HCT116 (cell line): ENCODE measurements around the gene CTBS. TPM values are rescaled to one million over a fixed set of nuclear protein-coding genes. Genes with fewer than 3 reads are reported as not detected.
A peak's percentile ranks its signal among the peaks of the same experiment; 100 is the strongest.

Experiments used
- ATAC-seq: fragments of 200-7000 bp; cut with Tn5 transposase; 2 replicates; pipeline ENCODE4 v1.9.1; 2020; ENCODE audit warnings: mild to moderate bottlenecking, moderate library complexity
- BruUV-seq: library from RNA; stranded (reverse); fragments of 400-500 nt; replicated peaks from 2 replicates; lab custom pipeline; 2021; lab: Mats Ljungman, UMichigan
- CTCF ChIA-PET: fragments of 300-600 bp; sonication (Branson Sonifier 250); formaldehyde crosslinking; loops from one replicate; lab custom pipeline; 2021; ENCODE audit warnings: antibody characterized with exemption; lab: Charles Lee
- POLR2A ChIA-PET: fragments of 300-600, 350-600 bp; sonication (Branson Sonifier 250); formaldehyde crosslinking; loops from one replicate; lab custom pipeline; 2021; ENCODE audit warnings: antibody characterized with exemption; lab: Charles Lee
- RAD21 ChIA-PET, 2 experiments: fragments of 300-600 bp; sonication (Branson Sonifier 250); formaldehyde crosslinking; loops; one replicate each; lab custom pipeline; 2023; ENCODE audit warnings: low total read pairs in 2 of 2; ENCODE audit not compliant: uncharacterized antibody in 2 of 2, unreplicated experiment in 2 of 2, low non-redundant PET in 1 of 2; lab: Charles Lee
- DNase-seq: peaks from one replicate; pipeline ENCODE4 v3.0.0-alpha.2; 2010; ENCODE audit warnings: low read depth, low spot score
- H2AFZ ChIP-seq: fragments of 200-600 bp; shearing (Covaris generic), sonication (generic); 2 replicates; pipeline ENCODE4 v1.6.1; 2017; ENCODE audit warnings: low read depth, mixed run types, mixed read lengths, antibody characterized with exemption, low read length; ENCODE audit not compliant: poor library complexity, severe bottlenecking
- H3K27ac ChIP-seq: 2 replicates; pipeline ENCODE4 v1.5.1; 2012; ENCODE audit warnings: low read depth, low read length
- H3K27me3 ChIP-seq: fragments of 200-600 bp; sonication (generic); 2 replicates; pipeline ENCODE4 v1.6.1; 2016; ENCODE audit warnings: mixed run types, low read length, mixed read lengths; ENCODE audit not compliant: insufficient read depth
- H3K36me3 ChIP-seq, 2 experiments: fragments of 200-500 bp in 1 of 2; fragments of 200-600 bp in 1 of 2; sonication (Bioruptor generic) in 1 of 2; sonication (generic) in 1 of 2; 2 replicates each; pipeline versions ENCODE4 v1.5.1 to v1.6.1; 2014 to 2016; ENCODE audit warnings: low read length in 2 of 2, inconsistent platforms in 1 of 2, mixed read lengths in 1 of 2, mixed run types in 1 of 2; ENCODE audit not compliant: insufficient read depth in 2 of 2, control insufficient read depth in 1 of 2
- H3K4me1 ChIP-seq, 2 experiments: fragments of 200-600 bp in 1 of 2; sonication (generic) in 1 of 2; 2 replicates each; pipeline versions ENCODE4 v1.5.1 to v1.6.1; 2012 to 2017; ENCODE audit warnings: low read length in 2 of 2, inconsistent platforms in 1 of 2, mild to moderate bottlenecking in 1 of 2, mixed read lengths in 1 of 2, mixed run types in 1 of 2, moderate library complexity in 1 of 2; ENCODE audit not compliant: insufficient read depth in 2 of 2, control insufficient read depth in 1 of 2
- H3K4me2 ChIP-seq: fragments of 200-600 bp; sonication (generic); 2 replicates; pipeline ENCODE4 v1.6.1; 2017; ENCODE audit warnings: mixed run types, low read length, mixed read lengths
- H3K4me3 ChIP-seq, 2 experiments: fragments of 200-600 bp in 1 of 2; sonication (generic) in 1 of 2; replicated peaks in 1 of 2; 2 replicates each; pipeline ENCODE4 v1.5.1; 2011 to 2016; ENCODE audit warnings: low read length in 2 of 2, control low read depth in 1 of 2, low read depth in 1 of 2, mild to moderate bottlenecking in 1 of 2, mixed read lengths in 1 of 2, mixed run types in 1 of 2
- H3K79me2 ChIP-seq: fragments of 200-600 bp; sonication (generic); 2 replicates; pipeline ENCODE4 v1.6.1; 2017; ENCODE audit warnings: mild to moderate bottlenecking, mixed run types, low read length, moderate library complexity, mixed read lengths; ENCODE audit not compliant: insufficient read depth
- H3K9ac ChIP-seq: fragments of 200-600 bp; sonication (generic); 2 replicates; pipeline ENCODE4 v1.6.1; 2016; ENCODE audit warnings: low read length, mixed read lengths
- H3K9me2 ChIP-seq: fragments of 200-600 bp; sonication (generic), shearing (Covaris generic); 2 replicates; pipeline ENCODE4 v1.6.1; 2017; ENCODE audit warnings: mixed run types, mild to moderate bottlenecking, moderate library complexity; ENCODE audit not compliant: insufficient read depth
- H3K9me3 ChIP-seq, 2 experiments: fragments of 200-500 bp in 1 of 2; fragments of 200-600 bp in 1 of 2; sonication (Bioruptor generic) in 1 of 2; sonication (generic) in 1 of 2; 2 replicates each; pipeline ENCODE4 v1.6.1; 2014 to 2017; ENCODE audit warnings: low read length in 2 of 2, mixed read lengths in 2 of 2, inconsistent platforms in 1 of 2, low read depth in 1 of 2, mild to moderate bottlenecking in 1 of 2, mixed run types in 1 of 2, moderate library complexity in 1 of 2; ENCODE audit not compliant: control insufficient read depth in 1 of 2, insufficient read depth in 1 of 2
- H4K20me1 ChIP-seq: fragments of 200-600 bp; sonication (generic), shearing (Covaris generic); 2 replicates; pipeline ENCODE4 v1.6.1; 2017; ENCODE audit warnings: mixed run types, mild to moderate bottlenecking, moderate library complexity; ENCODE audit not compliant: insufficient read depth
- CBX3 ChIP-seq: IDR thresholded peaks from 2 replicates; pipeline ENCODE4 v1.6.1; 2012; ENCODE audit warnings: low read depth
- CEBPB ChIP-seq: IDR thresholded peaks from 2 replicates; pipeline ENCODE4 v1.6.1; 2012; ENCODE audit warnings: low read depth
- EGR1 ChIP-seq: IDR thresholded peaks from 2 replicates; pipeline ENCODE4 v1.6.1; 2012; ENCODE audit warnings: low read depth
- ELF1 ChIP-seq: IDR thresholded peaks from 2 replicates; pipeline ENCODE4 v1.6.1; 2012; ENCODE audit warnings: low read depth, borderline replicate concordance
- FOSL1 ChIP-seq: IDR thresholded peaks from 2 replicates; pipeline ENCODE4 v1.6.1; 2012; ENCODE audit warnings: low read depth
- JUND ChIP-seq: IDR thresholded peaks from 2 replicates; pipeline ENCODE4 v1.6.1; 2012
- SIN3A ChIP-seq: IDR thresholded peaks from 2 replicates; pipeline ENCODE4 v1.6.1; 2012; ENCODE audit warnings: low read depth
- SP1 ChIP-seq: IDR thresholded peaks from 2 replicates; pipeline ENCODE4 v1.6.1; 2012; ENCODE audit warnings: low read depth
- SRF ChIP-seq: IDR thresholded peaks from 2 replicates; pipeline ENCODE4 v1.6.1; 2012; ENCODE audit warnings: low read depth
- TCF7L2 ChIP-seq: IDR thresholded peaks from 2 replicates; pipeline ENCODE4 v1.7.0; 2011; ENCODE audit warnings: borderline replicate concordance, inconsistent platforms; ENCODE audit not compliant: insufficient read depth, insufficient read length; ENCODE audit errors: extremely low read depth
- ZBTB33 ChIP-seq: IDR thresholded peaks from 2 replicates; pipeline ENCODE4 v1.6.1; 2011; ENCODE audit warnings: mild to moderate bottlenecking, low read length, moderate library complexity; ENCODE audit not compliant: insufficient replicate concordance; ENCODE audit errors: extremely low read depth
- intact Hi-C: fragments of 100-400 bp; cut with micrococcal nuclease; formaldehyde crosslinking; loops from 2 replicates; pipeline ENCODE4 v1.10.0; 2022
- total RNA-seq: library from RNA; stranded (reverse); gene quantifications from one replicate; pipeline ENCODE4 v1.2.1, GENCODE V29; 2021; ENCODE audit not compliant: unreplicated experiment
- TF ChIP-seq, protein P1 (sequence below): IDR thresholded peaks from 2 replicates; pipeline ENCODE4 v1.6.1; 2012

The CTBS gene
- total RNA-seq, 1 experiment from 2014 or later, result 19.5 TPM

- no peaks in the 10 kb centered on the region for H4K20me1 ChIP-seq
- H3K9me3 ChIP-seq, result no peaks in the 10 kb centered on the region
- ChIA-PET POLR2A (interaction anchor here (1.2 kb wide), 2 partner anchors 25 to 454 kb away, joined by 3 read pairs; partner anchors contain the start of gene CTBS), RAD21 (no interaction called here)
- H3K9me2 ChIP-seq, result no peaks in the 10 kb centered on the region
- DNase-seq, result peak; percentile 59
- BruUV-seq, result no TSS peak
- no peaks in the 10 kb centered on the region for H3K27me3 ChIP-seq
- H3K36me3 ChIP-seq, result no peaks in the 10 kb centered on the region
- intact Hi-C loops, result no loop called here
- ATAC-seq, result peak; percentile 44
- no peaks in the 10 kb centered on the region for H3K79me2 ChIP-seq
- no peak overlapping the region for H3K9ac ChIP-seq
- H3K27ac ChIP-seq, result peak overlapping the region; percentile 64; the same call in 1 of the 2 replicates
- no peak for TF ChIP-seq TCF7L2
- peak; percentile 62; the same call in 1 of the 2 replicates for TF ChIP-seq CEBPB
- peak; percentile 87 for TF ChIP-seq FOSL1
- no peak for TF ChIP-seq ELF1
- peak; percentile 84 for TF ChIP-seq SP1
- TF ChIP-seq EGR1, result peak; percentile 25; the same call in 1 of the 2 replicates
- TF ChIP-seq CBX3, result peak; percentile 83; the same call in 1 of the 2 replicates
- peak; percentile 70; the same call in 1 of the 2 replicates for TF ChIP-seq SIN3A
- TF ChIP-seq JUND, result peak; percentile 75; the same call in 1 of the 2 replicates
- no peak for TF ChIP-seq ZBTB33
- peak; percentile 54; the same call in 1 of the 2 replicates for TF ChIP-seq SRF
- TF ChIP-seq, protein P1, sequence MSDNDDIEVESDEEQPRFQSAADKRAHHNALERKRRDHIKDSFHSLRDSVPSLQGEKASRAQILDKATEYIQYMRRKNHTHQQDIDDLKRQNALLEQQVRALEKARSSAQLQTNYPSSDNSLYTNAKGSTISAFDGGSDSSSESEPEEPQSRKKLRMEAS, result 0 out of 2 replicates have a peak, but pooled peaks have one; percentile 31
- TF ChIP-seq, all 23 proteins: peak for 9
- Histone ChIP-seq H3K4me2 (peak overlapping the region; percentile 49), H3K4me1 (peaks cover 29 to 58% of the 10 kb centered on the region in 2 experiments), H2AFZ (peak overlapping the region; percentile 19), H3K4me3 (peak overlapping the region in 1 of 2 experiments; percentile 15; a peak in 1 of 4 replicates)
- CTCF ChIA-PET, result interaction anchor here (2.1 kb wide), 1 partner anchor 156 kb away, joined by 5 read pairs; no protein-coding TSS in a partner anchor
Measured at GRCh38 chr1:84598846-84599741, 24.9 kb upstream of the CTBS start.
